SJCRH30 (cell line): ENCODE results near the gene USP5. TPM values are rescaled to one million over a fixed set of nuclear protein-coding genes. Genes with fewer than 3 reads are reported as not detected.
A peak's percentile ranks its signal among the peaks of the same experiment; 100 is the strongest.

Source experiments
- DNase-seq, 2 experiments: peaks; one replicate each; pipeline ENCODE4 v3.0.0-alpha.2; 2015 to 2020
- H3K27ac ChIP-seq: fragments of 250-450 bp; sonication (Bioruptor Pico); 2 replicates; pipeline ENCODE4 v1.5.1; 2020; ENCODE audit warnings: mild to moderate bottlenecking, moderate library complexity
- H3K27me3 ChIP-seq: fragments of 250-450 bp; sonication (Bioruptor Pico); 2 replicates; pipeline ENCODE4 v1.5.1; 2020; ENCODE audit warnings: mild to moderate bottlenecking, moderate library complexity
- H3K36me3 ChIP-seq: fragments of 250-450 bp; sonication (Bioruptor Pico); 2 replicates; pipeline ENCODE4 v1.5.1; 2020; ENCODE audit warnings: mild to moderate bottlenecking, moderate library complexity
- H3K4me1 ChIP-seq: fragments of 250-450 bp; sonication (Bioruptor Pico); 2 replicates; pipeline ENCODE4 v1.5.1; 2020; ENCODE audit warnings: mild to moderate bottlenecking, moderate library complexity
- H3K4me3 ChIP-seq: fragments of 250-450 bp; sonication (Bioruptor Pico); 2 replicates; pipeline ENCODE4 v1.5.1; 2020; ENCODE audit warnings: mild to moderate bottlenecking, moderate library complexity
- H3K9me3 ChIP-seq: fragments of 250-450 bp; sonication (Bioruptor Pico); replicated peaks from 2 replicates; pipeline ENCODE4 v1.5.1; 2020; ENCODE audit warnings: mild to moderate bottlenecking, moderate library complexity
- total RNA-seq: library from RNA; depleted of rRNA; stranded (reverse); fragments of >200 nt; shearing (Covaris generic); gene quantifications from 2 replicates; pipeline ENCODE4 v1.2.3, GENCODE V29; 2014

USP5 gene
- total RNA-seq, 1 experiment from 2014 or later = 76.7 TPM

- H3K27me3 ChIP-seq = peaks cover 14% of the 10 kb centered on the region
- no peak for DNase-seq
- no peak overlapping the region for H3K4me3 ChIP-seq
- H3K4me1 ChIP-seq = peaks cover 18% of the 10 kb centered on the region
- no peak overlapping the region for H3K27ac ChIP-seq
- H3K9me3 ChIP-seq = no peaks in the 10 kb centered on the region
- no peaks in the 10 kb centered on the region for H3K36me3 ChIP-seq
Measured at GRCh38 chr12:6822426-6823135, 29.4 kb upstream of the USP5 start.

GRCh38 chr12:6823182-6824084 lies 28.5 kb upstream of the USP5 start:
- H3K9me3 ChIP-seq = no peaks in the 10 kb centered on the region
- no peak for DNase-seq
- no peak overlapping the region for H3K4me3 ChIP-seq
- H3K4me1 ChIP-seq = peaks cover 18% of the 10 kb centered on the region
- H3K27me3 ChIP-seq = peaks cover 14% of the 10 kb centered on the region
- H3K27ac ChIP-seq = no peak overlapping the region
- no peaks in the 10 kb centered on the region for H3K36me3 ChIP-seq

DNA sequence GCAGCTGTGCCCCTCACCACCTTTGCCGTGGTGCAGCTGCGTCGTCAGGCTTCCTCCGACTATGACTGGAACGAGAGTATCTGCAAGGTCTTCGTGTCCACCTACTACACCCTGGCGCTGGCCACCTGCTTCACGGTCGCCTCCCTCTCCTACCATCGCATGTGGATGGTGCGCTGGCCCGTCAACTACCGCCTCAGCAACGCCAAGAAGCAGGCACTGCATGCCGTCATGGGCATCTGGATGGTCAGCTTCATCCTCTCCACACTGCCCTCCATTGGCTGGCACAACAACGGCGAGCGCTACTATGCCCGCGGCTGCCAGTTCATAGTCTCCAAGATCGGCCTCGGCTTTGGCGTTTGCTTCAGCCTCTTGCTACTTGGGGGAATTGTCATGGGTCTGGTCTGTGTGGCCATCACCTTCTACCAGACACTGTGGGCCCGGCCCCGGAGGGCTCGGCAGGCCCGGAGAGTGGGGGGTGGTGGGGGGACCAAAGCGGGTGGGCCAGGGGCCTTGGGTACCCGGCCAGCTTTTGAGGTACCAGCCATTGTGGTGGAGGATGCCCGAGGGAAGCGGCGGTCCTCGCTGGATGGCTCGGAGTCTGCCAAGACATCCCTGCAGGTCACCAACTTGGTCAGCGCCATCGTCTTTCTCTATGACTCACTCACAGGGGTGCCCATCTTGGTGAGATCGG lies 27.7 kb upstream of the USP5 start:
- H3K9me3 ChIP-seq = no peaks in the 10 kb centered on the region
- H3K27ac ChIP-seq = no peak overlapping the region
- H3K36me3 ChIP-seq = no peaks in the 10 kb centered on the region; the same call in 1 of the 2 replicates
- H3K4me3 ChIP-seq = no peak overlapping the region
- H3K4me1 ChIP-seq = peaks cover 18% of the 10 kb centered on the region
- H3K27me3 ChIP-seq = peaks cover 11% of the 10 kb centered on the region
- no peak for DNase-seq

DNA sequence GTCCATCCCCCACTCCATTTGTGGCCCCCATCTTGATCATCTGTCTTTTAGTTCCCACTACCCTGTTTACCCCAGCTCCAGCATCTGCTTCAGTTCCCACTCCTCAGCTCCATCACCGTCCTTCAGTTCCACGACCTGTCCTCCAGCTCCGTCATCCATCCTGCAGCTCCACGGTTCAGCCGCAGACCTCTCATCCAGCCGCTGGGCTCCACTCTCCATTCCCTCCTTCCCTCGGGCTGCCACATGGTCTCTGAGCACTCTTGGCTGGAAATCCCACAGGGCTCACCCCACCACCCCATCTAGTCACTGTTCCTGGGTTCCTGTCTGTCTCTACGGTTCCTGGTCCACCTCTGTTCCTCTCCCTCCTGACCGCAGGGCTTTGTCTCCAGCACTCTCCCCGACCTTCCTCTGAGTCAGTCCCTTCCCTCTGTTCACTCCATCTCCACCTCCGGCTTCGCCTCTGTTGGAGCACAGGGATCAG lies 27.0 kb upstream of the USP5 start:
- Histone ChIP-seq H3K27ac (no peak overlapping the region), H3K4me3 (no peak overlapping the region), H3K36me3 (no peaks in the 10 kb centered on the region; the same call in 1 of the 2 replicates), H3K4me1 (peaks cover 18% of the 10 kb centered on the region), H3K27me3 (peaks cover 6% of the 10 kb centered on the region; the same call in 1 of the 2 replicates), H3K9me3 (no peaks in the 10 kb centered on the region)
- DNase-seq = no peak

DNA sequence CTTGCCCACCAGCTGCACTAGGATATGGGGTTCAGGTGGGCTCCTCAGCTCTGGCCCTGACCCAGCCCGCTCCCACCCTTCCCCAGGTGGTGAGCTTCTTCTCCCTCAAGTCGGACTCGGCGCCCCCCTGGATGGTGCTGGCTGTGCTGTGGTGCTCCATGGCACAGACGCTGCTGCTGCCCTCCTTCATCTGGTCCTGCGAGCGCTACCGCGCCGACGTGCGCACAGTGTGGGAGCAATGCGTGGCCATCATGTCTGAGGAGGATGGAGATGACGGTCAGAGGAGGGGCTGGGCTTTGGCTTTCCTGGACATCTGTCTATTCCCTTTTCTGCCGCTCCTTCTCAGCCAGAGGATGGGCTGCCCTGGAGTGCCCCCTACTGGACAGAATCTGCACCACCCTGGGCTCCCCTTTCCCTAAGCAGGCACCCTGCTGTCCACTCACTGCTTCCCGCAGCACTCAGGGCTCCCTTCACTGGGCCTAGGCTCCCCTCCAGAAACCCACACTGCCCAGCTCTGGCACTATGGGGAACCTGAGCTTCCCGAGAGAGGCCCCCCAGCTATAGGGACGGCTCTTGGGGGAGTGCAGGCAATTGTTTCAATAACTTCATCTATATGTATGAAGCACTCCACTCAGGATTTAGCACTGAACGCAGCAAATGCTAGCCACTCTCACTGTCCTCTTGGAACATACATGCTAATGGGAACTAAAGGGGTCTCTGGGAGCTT lies 26.4 kb upstream of the USP5 start:
- DNase-seq = peak; percentile 84 to 92
- H3K36me3 ChIP-seq = no peaks in the 10 kb centered on the region; the same call in 1 of the 2 replicates
- H3K27me3 ChIP-seq = peaks cover 4% of the 10 kb centered on the region; the same call in 1 of the 2 replicates
- no peaks in the 10 kb centered on the region for H3K9me3 ChIP-seq
- H3K4me1 ChIP-seq = peaks cover 18% of the 10 kb centered on the region
- H3K4me3 ChIP-seq = no peak overlapping the region
- no peak overlapping the region for H3K27ac ChIP-seq

DNA sequence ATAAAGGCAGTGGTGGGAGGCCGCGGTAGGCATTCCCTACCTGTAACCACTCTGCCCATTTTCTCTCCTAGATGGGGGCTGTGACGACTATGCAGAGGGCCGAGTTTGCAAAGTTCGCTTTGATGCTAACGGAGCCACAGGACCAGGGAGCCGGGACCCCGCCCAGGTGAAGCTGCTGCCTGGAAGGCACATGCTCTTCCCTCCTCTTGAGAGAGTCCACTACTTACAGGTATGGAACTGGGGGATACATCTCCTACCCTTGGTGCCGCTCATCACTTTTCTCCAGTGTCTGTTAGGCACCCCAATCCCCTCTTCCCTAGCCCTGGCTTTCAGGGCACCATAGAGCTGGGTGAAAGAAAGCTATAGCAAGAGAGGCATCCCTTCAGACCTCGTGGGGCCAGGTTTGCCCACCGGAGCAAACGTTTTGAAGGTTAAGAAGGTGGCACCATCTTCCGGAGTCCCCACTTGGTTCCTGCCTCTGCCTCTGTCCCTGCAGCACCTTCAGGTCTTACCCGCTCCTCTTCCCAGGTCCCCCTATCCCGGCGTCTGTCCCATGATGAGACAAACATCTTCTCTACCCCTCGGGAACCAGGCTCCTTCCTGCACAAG lies 25.7 kb upstream of the USP5 start:
- Histone ChIP-seq H3K27ac (no peak overlapping the region), H3K9me3 (no peaks in the 10 kb centered on the region), H3K4me1 (peaks cover 11% of the 10 kb centered on the region), H3K36me3 (no peaks in the 10 kb centered on the region; the same call in 1 of the 2 replicates), H3K4me3 (no peak overlapping the region), H3K27me3 (no peaks in the 10 kb centered on the region)
- DNase-seq = no peak

- DNase-seq = no peak
- peaks cover 10% of the 10 kb centered on the region for H3K4me1 ChIP-seq
- H3K27me3 ChIP-seq = no peaks in the 10 kb centered on the region
- H3K36me3 ChIP-seq = peaks cover 6% of the 10 kb centered on the region; the same call in 1 of the 2 replicates
- no peak overlapping the region for H3K4me3 ChIP-seq
- no peak overlapping the region for H3K27ac ChIP-seq
- no peaks in the 10 kb centered on the region for H3K9me3 ChIP-seq
Measured at GRCh38 chr12:6826734-6827436, 25.1 kb upstream of the USP5 start.

GRCh38 chr12:6827437-6827911 lies 24.5 kb upstream of the USP5 start:
- Histone ChIP-seq H3K4me1 (peaks cover 9% of the 10 kb centered on the region), H3K9me3 (no peaks in the 10 kb centered on the region), H3K4me3 (no peak overlapping the region), H3K36me3 (peaks cover 12% of the 10 kb centered on the region), H3K27me3 (no peaks in the 10 kb centered on the region), H3K27ac (no peak overlapping the region)
- peak; percentile 91 to 95 for DNase-seq

GRCh38 chr12:6827982-6828780 lies 23.8 kb upstream of the USP5 start, which contains the start of gene P3H3:
Gene P3H3 (plus strand): TSS chr12:6828407. CDS start chr12:6828441, 34 bp downstream.
- Histone ChIP-seq H3K4me1 (peaks cover 9% of the 10 kb centered on the region), H3K27ac (peak within 1 kb of the TSS; percentile 64), H3K4me3 (peak within 1 kb of the TSS; percentile 99), H3K27me3 (no peaks in the 10 kb centered on the region), H3K9me3 (no peaks in the 10 kb centered on the region), H3K36me3 (peaks cover 17% of the 10 kb centered on the region)
- DNase-seq = peak; percentile 65 to 67

- peaks cover 24% of the 10 kb centered on the region for H3K36me3 ChIP-seq
- peak overlapping the region; percentile 99 for H3K4me3 ChIP-seq
- H3K9me3 ChIP-seq = no peaks in the 10 kb centered on the region
- peak; percentile 54 to 62 for DNase-seq
- no peaks in the 10 kb centered on the region for H3K27me3 ChIP-seq
- peak overlapping the region; percentile 64 for H3K27ac ChIP-seq
- H3K4me1 ChIP-seq = peaks cover 9% of the 10 kb centered on the region
Measured at GRCh38 chr12:6828781-6829535, 23.0 kb upstream of the USP5 start.

DNA sequence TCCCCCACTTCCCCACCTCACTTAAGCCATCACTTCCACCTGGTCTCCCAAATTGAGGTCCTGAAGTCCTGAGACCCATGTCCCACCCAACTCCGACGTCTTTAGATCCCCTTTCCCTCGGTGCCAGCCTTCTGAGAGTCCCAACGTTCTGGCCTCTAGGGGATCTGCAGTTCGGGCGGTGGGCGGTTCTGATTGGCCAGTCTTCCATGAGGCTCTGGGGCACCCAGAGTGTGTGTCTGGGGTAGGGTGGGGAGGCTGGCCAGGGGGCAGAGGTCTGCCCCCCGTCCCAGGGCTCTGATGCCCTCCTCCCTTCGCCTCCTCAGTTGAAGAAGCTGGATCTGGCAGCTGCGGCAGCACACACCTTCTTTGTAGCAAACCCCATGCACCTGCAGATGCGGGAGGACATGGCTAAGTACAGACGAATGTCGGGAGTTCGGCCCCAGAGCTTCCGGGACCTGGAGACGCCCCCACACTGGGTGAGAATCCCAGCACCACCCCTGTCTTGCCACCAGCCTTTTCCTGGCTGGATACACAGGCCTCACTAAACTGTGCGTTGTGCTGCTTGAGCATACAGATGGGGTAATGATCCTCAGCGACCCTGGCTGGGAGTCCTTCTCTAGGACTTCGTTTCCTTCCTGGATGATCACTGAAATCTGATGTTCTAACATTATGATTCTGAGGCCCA lies 22.3 kb upstream of the USP5 start:
- Histone ChIP-seq H3K9me3 (no peaks in the 10 kb centered on the region), H3K27me3 (no peaks in the 10 kb centered on the region), H3K36me3 (peaks cover 29% of the 10 kb centered on the region), H3K27ac (peak overlapping the region; percentile 64; the same call in 1 of the 2 replicates), H3K4me3 (peak overlapping the region; percentile 99), H3K4me1 (peaks cover 9% of the 10 kb centered on the region)
- DNase-seq = no peak
